SK-N-DZ (cell line): ENCODE data around the gene ARHGEF26.

Experiments used
- DNase-seq: peaks from one replicate; pipeline ENCODE4 v3.0.0-alpha.2; 2015; ENCODE audit warnings: low spot score

ARHGEF26 gene

DNA sequence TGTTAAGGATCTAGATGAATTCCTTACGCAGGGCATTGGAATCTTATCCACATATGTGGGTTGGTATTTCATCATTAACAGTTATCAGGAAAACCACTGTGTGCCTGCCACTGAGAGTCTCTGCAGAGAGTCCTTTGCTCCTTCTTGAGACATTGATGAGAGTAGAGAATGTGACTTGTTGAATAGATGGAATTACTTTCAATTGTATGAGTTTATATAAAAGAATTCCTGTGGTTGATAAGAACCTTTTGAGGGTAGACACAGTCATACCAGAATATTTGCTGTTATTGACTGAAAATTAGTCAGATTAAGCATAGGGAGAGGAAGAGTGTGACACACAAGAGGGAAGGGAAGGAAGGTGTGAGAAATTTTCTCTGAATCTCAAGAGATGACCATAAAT lies 30.8 kb downstream of the ARHGEF26 start:
- no peak for DNase-seq

- no peak for DNase-seq
Measured at GRCh38 chr3:154152741-154153140, 31.6 kb downstream of the ARHGEF26 start.

DNA sequence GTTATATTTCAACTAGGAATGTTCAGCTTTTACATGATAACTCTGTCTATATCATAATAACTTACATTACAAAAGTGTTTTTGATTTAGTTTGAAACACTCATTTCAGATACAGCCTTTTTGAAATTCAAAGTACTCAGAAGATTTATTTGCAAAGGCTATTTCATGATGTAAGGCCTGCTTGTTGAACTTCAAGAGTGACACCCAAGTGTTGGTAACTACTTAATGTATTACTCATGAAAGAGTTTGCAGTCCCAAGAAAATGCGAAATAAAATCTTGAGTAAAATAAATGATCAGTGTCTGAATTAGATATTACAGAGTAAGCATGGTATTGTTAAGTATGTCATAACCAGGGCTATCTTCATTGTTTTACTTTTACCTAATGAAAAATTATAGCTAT lies 35.3 kb downstream of the ARHGEF26 start:
- no peak for DNase-seq

- DNase-seq, result no peak
Measured at GRCh38 chr3:154161806-154162205, 40.6 kb downstream of the ARHGEF26 start.

GRCh38 chr3:154164387-154164786 lies 43.2 kb downstream of the ARHGEF26 start:
- no peak for DNase-seq

DNA sequence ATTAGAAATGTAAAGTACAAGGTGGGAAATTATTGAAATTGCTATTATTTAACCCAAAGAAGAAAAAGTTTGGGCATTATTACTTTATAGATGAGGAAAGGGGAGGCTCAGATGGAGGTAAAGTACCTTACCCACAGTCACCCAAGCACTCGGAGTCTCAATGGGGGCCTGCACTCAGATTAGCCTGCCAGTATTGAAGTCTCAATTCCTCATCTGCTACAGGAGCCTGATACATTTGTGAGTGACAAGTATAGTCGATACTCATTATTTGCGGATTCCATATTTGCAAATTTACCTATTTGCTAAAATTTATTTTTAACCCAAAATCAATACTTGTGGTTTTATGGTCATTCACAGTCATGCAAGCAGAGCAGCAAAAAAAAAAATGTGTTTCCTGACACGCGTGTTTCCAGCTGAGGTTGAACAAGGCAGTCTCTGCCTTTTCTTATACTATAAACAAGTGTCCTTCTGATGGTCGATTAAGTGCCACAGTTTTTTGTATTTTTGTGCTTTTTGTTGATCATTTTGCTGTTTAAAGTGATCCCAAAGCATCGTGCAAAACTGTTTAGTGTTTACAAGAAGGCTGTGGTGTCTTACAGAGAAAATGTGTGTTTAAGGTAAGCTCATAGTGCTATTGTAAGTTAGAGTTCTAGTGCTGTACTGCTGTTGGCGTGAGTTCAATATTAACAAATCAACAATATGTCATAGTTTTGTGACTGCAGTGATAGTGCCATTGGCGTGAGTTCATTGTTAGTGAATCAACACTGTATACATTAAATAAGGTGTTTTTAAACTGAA lies 48.0 kb downstream of the ARHGEF26 start:
- no peak for DNase-seq

DNA sequence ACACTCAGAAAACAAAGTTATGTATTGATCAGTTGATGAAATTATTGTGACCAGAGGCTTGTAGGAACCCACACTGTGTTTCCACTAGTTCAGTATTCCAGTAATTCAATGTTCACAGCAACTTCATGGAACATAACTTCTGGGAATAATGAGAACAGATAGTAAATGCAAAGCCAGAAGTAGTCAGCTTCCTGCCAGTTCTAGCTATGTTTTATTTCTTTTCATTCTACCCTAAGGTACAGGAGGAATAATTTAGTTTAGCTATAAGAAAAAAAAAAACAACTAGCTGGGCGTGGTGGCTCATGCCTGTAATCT lies 48.6 kb downstream of the ARHGEF26 start:
- no peak for DNase-seq

DNA sequence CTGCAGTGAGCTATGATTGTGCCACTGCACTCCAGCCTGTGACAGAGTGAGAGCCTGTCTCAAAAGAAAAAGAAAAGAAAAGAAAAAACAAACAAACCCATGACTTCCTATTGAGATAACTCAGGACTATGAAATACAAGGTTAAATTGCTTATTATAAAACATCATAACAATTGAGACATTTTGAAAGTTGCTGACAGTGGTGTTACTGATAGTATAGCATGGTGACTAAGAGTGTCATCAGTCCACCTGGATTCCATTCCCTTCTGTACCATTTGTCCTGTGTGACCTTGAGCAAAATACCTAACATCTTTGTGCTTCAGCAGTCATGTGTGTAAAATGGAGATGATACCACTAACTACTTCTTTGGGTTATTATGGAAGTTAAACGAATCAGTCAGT lies 49.1 kb downstream of the ARHGEF26 start:
- DNase-seq, result no peak

DNA sequence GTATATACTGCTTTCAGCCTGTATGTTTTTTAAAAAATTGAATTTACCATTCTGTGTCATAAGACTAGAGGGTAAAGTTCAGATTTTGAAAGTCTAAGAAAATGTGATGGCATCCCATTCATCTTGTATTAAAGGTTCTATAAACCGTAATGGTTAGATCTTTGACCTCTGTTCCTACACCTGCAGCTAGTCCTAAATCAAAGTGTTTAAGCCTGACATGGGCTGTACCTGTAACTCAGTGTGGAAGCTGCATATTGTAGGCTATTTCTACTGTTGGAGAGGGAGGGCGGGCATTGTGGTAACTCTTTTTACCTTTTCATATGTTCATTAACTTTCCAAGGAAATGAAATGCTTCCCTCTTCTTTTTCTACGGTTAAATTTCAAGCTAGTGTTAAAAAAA lies 53.9 kb downstream of the ARHGEF26 start:
- no peak for DNase-seq

DNA sequence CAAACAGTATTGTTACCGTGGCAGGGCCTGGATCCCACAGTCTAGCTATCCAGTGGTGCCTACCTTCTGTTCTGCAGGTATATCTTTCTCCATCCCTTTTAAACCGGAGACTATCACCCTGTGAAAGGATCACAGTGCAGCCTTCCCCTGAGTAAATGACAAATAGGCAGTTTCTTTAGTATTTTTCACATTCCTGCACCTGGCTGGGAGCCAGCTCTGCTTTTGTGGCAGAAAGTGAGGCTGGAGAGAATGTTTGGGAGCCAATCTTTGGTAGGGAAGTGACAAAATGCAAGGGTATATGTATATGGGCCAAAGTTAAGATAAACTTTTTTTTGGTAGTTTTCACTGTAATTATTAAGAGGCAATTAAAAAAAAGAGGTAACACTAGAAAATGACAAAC lies 54.8 kb downstream of the ARHGEF26 start:
- no peak for DNase-seq

DNA sequence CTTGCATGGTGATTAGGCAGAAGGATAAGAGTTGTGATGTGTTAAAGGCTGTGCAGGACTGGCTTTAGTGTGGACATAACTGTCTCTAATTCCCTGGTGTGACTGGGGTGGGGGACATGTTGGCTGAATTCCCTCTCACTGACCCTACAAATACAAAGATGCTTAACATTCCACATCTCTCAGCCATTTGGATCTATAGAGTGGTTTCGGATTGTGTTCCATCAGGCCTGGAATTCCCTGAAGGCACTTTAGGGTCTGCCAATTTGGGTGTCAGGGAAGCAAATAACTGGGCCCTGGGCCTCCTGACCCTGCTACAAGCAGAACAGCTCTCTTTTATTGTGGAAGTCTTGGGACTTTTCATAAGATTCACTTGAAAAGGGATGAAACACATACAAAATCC lies 56.2 kb downstream of the ARHGEF26 start:
- no peak for DNase-seq

GRCh38 chr3:154178172-154178571 lies 57.0 kb downstream of the ARHGEF26 start:
- DNase-seq, result no peak

DNA sequence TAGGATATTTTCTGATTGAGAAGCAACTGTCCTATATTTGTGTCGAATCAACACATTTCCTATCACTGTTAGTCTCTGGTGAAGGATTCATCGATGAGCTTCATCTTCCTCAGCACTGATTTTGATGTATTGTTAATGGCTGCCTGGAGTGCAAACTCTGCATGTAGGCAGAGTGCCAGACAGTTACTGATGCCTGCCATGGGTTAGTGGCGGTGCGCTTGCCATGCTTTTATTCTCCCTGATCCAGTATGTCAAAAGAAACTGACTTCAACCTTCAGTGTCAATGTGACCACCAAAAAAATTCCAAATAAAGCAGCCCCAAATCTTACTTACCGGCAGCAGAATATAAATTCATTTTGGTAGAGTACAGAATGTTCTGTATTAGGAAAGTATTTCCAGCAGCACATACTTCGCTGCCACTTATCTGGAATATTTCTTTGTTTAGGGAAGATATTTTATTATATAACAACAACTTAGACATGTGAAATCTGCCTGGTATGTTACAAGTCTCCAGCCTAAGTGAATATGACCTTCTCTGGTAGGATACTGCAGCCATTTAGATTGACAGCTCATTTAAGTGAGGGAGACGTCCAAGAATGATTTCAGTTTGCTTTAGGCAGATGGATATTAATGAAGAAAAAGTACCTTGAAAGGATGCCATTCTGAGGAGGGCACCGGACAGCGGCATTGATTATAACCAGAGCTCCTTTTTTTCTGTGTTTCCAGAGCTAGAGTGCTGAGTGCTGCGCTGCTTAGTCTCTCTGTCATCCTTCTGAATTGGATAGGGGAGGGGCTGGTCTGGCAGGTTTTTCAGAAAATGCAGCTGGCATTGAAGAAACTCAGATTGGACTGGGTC lies 59.9 kb downstream of the ARHGEF26 start:
- DNase-seq, result peak; percentile 90

GRCh38 chr3:154182322-154182922 lies 61.2 kb downstream of the ARHGEF26 start:
- DNase-seq, result peak; percentile 87

DNA sequence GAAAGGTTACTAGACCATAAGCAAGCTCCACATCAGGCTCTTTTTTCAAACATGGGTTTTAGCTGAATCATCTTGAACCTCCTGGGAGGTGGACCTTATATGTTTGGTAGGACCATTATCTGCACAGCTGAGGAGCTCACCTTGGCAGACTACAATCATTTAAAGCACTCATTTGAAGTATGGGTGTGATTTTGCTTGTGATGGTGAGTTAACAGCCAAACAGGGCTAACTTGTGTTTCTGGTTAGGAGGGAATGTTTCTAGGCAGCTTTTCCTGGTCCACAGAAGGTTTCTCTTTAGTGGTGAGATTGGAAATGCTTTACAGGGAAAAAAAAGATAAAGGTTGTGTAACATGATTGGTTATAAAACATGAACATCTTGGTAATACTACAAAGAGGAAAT lies 61.8 kb downstream of the ARHGEF26 start:
- no peak for DNase-seq

- DNase-seq, result no peak
Measured at GRCh38 chr3:154184582-154184981, 63.4 kb downstream of the ARHGEF26 start.

DNA sequence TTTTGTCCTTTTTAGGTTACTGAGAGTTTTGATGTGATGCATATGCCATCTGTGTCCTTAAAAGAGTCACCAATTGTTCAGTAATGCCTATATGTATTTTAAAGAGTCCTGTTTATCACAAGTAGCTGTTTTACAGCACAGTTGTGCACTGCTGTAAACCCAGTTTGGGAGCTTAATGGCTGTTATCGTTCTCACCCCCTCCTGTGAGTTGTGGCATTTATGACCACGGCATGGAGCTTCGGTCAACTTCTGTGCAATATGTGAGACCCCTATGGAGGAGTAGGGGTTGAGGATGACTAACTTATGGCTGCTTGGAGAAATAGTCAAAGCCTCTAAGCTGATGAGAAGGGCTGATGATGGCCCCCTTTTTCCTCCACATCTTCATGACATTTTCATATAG lies 67.2 kb downstream of the ARHGEF26 start:
- no peak for DNase-seq

- DNase-seq, result no peak
Measured at GRCh38 chr3:154188846-154189245, 67.7 kb downstream of the ARHGEF26 start.

DNA sequence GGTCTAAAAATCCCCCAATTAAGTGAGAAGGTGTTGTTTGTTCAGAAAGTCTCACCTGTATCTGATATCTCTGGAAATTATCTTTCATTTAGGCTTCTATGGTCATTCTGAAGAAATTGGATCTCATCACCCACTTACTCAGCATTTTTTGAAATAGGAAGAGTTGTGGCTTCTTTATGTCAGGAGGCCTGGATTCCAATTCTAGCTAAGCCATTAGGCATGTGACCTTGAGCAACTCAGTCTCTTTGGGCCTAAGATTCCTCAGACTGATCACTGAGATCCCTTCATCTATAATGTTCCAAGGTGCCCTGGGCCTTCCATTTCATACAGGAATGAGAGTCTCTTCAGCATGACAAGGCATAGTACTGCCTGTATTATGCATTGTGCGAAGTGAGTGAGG lies 70.3 kb downstream of the ARHGEF26 start:
- no peak for DNase-seq

DNA sequence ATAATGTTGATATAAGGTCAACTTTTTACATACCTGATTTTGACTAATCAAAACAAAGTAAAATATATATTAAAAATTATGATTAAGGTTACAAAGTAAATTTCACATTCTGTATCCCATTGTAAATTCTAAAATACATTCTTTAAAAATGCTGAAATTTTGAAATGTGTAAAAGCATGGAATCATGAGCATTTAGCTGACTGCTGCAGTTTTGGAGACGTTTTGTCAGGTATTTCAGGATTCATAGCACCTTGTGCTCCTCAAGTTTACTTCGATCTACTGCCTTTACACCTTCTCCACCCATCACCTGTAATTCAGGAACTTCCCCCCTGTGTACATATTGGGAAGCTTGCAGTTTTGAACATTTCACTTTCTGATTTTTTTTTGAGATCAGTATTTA lies 71.0 kb downstream of the ARHGEF26 start:
- no peak for DNase-seq

DNA sequence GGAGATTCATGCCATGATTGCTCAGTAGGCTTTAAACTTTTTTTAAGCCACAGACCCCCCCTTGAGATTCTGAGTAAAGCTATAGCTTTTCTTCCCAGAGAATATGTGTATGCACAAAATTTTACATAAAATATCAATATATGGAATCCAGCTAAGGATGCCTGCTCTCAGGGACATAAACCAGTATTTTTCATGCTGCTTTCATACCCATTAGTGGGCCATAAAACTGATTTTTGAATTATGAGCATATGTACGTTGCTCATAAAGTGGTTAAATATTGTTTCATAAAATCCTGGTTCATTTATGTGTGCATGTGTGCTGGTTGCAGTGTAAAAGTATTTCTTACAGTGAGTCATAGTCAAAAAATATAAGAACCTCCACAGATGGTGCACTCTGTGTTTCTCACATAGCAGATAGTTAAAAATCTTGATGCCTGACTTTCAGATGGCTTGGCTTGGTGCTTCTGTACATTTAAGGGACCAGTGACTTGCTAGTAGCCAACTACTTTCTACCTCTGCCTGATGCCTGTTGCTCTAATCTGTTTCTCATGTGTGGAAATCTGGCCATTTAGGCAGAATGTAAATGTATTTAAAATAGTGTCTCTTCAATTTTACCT lies 71.9 kb downstream of the ARHGEF26 start:
- no peak for DNase-seq

- DNase-seq, result no peak
Measured at GRCh38 chr3:154194877-154195276, 73.7 kb downstream of the ARHGEF26 start.
